Stimulated activated CD8-positive, alpha-beta memory T cell treated with anti-CD3 and anti-CD28 coated beads, Interleukin-7, amount 100 ng/mL, for 48 hours (primary cell): Measurements from ENCODE around the gene MIDN.

Experiments
- DNase-seq, 2 donors: peaks; one replicate each; pipeline ENCODE4 v3.0.0-alpha.2; 2020; ENCODE audit warnings: low read depth in 1 of 2; ENCODE audit errors: extremely low read depth in 1 of 2

MIDN gene

DNA sequence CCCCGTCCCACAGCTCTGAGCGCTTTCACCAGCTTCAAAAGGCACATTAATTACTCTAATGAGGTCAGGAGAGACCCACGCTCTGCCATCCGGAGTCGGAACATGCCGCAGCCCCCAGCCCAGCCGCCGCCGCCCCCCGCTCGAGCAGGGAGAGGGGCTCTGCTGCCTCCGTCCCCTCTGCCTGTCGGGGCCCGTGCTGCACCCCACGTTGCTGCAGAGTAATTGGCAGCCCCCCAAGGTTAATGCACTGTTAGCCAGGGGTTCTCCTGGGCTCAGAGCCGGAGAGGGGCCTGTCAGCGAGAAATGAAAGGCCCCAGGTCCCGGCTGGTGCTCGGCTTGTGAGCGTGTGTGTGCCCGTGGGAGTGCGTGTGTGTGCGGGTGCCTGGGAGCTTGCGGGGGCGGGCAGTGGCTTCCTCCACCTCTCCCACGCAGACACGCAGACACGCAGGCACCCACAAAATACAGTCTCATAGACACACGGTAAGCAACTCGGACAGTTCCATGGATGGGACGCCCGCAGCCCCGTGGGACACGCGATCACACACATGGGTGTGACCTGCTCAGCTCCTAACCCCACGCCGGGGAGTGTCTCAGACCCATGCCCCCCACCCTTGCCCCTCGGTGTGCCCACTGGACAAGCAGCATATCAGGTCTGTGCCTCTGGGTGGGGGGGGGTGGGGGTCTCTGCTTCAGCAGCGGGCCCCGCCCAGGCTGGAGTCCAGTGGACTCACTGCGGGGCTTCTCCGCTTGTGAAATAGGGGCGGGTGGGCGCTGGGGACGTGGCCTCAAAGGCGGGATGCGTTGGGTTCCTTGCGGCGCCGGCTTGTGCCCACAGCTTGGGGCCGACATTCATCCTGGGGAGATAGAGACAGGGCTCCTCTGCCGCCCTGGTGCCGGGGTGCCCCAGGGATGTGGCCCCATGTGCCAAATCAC lies 32.5 kb downstream of the MIDN start:
- no peak for DNase-seq

DNA sequence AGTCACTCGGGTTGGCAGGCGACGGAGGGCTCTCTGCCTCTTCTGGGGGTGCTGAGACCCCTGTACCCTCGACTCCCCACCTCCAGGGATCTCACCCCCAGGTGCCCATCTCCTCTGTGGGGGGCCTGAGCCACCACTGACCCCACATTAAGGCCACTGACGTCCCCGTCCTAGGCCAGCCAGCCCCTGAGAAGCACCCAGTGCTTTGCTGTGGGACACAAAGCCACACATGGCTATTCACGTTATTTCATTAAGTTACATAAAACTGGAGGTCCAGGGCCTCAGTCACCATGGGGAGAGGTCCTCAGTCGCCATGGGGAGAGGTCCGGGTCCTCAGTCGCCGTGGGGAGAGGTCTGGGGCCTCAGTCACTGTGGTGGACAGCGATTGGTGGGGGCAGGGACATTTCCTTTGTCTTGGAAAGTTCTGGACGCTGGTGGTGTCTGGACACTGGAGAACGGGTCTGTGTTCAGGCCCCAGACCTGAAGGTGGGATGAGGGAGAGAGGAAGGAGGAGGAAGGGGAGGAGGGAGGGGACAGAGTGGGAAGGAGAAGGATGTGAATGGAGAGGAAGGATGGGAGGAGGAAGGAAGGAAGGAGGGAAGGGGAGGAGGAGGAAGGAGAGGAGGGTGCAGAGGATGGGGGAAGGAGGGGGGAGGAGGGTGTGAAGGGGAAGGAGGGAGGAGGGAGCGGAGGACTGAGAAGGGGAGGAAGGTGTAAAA lies 33.3 kb downstream of the MIDN start:
- no peak for DNase-seq

DNA sequence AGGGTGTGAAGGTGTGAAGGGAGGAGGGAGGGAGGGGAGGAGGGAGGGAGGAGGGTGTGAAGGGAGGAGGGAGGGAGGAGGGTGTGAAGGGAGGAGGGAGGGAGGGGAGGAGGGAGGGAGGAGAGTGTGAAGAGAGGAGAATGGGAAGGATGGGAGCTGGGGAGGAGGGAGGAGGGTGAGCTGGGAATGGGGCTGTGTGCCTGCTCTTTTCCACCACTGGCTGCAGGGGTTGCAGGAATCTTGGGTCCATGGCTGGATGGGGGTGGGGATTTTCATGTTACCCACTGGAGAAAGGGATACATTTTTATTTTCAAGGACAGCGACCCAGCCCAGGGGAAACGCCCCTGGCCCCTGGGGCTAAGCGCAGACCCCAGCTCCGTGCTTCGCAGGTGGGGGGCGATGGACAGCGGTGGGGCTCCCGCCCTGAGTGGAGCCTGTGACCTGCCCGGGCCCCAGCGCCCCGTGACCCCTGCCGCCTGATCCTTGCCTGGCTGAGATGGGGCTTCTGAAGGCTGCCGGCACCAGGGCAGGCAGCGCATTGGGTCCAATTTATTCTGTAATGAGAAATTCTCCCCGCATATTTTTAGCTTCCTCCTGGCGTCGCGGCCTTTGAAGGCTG lies 34.3 kb downstream of the MIDN start:
- DNase-seq = no peak

DNA sequence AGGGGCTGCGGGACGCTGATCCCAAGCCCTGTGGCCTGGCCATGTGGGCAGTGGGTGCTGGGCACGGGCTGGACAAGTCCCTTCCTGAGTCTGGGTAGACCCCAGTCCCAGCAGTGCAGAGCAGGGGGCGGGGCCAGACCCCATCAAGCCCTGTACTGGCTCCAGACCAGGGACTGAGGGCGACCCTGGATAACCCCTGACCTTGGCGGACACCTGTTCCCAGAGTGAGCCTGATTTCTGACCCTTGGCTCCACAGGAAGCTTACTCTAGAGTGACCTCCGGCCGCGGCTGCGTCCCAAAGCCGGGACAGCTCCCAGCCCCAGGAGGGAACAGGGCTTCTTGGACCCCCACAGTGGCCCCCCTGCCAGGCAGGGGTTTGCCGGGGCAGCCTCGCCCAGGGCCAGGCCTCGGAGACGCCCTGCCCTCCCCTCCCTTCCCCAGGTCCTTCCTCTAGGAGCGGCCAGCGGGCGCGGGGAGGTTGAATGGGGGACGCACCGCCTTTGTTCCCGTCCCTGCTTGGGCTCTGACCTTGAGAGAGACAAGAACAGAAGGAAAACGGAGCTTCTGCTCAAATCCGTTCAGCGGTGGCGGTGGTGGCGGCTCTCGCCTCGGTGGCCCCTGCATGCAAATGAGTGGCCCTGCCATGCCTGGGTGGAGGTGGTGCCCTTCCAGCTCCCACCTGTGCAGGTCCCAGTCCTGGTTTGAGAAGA lies 35.0 kb downstream of the MIDN start:
- no peak for DNase-seq

GRCh38 chr19:1283917-1284292 lies 35.5 kb downstream of the MIDN start:
- DNase-seq = no peak

DNA sequence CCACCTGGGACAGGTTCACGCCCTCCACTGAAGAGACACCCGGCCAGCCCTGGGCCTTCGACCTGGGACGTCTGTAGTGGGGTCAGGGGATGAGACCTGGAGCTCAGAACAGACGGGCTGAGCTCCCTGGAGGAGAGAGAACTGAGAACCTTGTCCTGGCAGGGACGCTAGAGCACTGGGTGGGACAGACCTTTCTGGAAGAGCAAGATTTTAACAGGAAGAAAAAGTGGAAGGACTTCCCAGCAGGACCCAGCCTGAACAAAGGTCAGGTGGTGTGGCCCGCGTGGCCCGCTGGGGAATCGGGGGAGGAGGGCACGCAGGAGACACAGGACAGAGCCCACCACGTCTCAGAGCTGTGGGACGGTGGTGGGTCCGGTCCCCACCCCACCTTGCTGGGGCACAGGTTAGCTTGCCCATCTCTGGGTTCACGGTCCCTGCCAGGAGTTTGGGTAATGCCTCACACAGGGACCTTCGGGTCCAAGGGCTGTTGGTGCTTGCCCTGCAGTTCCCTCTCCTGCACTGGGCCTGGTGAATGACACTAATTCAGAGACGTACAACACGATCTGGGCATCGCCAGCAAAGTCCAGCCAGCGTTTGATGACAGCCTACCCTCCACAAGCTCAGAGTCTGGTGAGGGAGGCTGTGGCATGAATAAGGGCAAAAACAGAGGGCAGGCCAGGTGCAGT lies 36.1 kb downstream of the MIDN start:
- no peak for DNase-seq

- no peak for DNase-seq
These were observed 36.8 kb downstream of the MIDN start for GRCh38 chr19:1284979-1285736.

DNA sequence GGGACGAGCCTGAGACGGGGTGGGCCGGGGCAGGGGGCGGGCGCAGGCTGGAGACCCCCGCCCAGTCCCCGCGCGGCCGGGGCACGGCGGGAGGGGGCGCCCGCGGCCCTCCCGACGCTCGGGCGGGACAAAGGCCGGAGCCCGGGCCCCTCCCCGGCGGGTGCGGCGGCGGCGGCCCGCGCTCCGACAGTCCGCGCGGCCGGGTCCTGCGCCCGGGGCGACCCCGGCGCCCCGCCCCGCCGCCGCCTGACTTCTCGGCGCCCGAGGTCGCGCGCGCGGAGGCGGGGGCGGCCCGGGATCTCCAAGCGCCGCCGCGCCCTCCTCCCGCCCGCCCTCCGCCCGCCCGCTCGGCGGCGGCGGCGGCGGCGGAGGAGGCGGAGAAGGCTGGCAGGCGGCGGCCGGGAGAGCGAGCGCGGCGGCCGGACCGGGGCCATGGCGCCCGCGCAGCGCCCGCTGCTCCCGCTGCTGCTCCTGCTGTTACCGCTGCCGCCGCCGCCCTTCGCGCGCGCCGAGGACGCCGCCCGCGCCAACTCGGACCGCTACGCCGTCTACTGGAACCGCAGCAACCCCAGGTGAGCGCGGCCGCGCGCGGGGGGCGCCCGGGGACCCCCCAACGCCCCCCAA lies 37.5 kb downstream of the MIDN start, which contains the start of gene EFNA2:
Gene EFNA2, plus strand, starts transcription at position 137 of the 624 bp plus-strand sequence. Its CDS starts 296 bp downstream, at position 433.
- no peak for DNase-seq

DNA sequence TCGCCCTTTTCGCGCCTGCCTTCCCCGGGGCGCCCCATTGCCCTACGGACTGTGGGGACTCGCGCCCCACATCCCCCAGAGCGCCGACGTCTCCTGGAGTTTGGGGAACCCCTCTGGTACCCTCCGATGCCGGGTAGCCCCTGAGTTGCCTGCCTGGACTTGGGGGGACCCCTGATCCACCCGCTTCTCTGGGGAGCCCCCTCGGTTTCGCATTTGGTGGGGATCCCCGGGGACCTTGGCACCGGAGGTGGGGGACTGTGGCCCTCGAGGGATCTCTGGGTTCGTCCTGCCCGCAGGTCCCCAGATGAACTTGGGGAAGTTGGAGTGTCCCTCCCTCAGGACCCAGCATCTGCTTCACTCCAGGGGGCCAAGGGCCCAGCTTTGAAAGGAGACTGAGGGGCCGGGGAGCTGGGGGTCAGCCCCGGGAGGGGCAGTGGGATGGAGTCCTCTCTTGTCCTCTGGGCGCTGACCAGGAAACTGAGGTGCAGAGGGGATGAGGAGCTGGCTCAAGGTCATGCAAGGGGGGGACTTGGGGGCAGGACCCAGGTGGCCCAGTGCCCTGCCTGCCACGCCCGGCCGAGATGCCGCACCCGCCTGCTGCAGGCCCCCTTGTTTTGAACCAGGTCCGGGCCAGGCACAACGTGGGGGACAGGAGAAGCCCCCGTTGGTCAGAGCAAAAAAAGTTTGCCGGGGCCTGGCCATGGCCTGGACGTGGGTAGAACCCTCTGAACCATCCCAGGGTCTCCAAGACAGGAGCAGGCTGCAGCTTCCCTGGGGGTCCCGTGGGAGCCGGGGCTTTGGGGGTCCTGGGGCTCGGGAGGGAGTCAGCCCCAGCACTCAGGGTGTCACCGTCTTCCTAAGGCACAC lies 38.3 kb downstream of the MIDN start:
- no peak for DNase-seq

DNA sequence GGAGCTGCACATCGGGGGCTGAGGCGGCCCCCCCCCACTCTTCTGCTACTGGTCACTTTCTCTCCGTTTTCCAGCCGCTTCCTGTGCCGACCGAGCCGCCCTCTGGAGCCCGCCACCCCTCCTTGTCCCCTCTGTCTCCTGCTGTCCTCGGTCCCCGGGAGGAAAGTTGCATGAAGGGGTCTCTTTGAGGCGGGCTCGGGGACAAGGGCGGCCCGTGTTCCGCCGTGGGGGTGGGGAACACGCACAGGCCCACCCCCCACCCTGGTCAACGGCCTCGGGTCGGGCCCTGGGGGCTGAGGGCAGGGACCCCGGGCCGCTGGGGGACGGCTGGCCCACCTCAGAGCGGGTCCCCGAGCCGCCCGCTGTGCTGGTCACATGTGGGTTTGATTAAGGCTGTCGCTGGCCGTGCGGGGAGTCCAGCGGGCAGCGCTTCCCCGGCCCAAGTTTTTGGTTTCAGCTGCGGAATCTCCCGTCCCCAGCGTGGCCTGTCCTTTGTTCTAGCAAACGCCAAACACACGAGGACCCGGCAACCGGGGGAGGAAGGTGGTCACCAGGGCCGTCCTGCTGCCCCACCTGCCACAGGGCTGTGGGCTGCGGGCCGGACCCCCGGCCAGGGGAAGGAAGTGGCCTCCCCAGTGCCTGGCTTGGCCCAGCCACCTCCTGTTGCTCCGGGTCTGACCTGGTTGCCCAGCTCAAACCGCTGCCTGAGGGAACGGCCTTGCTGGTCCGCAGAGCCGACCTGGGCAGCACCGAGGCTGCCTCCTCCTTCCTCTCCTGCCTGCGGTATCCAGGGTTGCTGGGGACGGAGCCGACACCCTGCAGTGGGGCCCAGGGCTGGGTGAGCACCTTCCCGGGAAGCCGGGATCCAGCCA lies 39.2 kb downstream of the MIDN start:
- DNase-seq = no peak

GRCh38 chr19:1288226-1288612 lies 39.8 kb downstream of the MIDN start:
- DNase-seq = no peak

GRCh38 chr19:1288833-1289685 lies 40.7 kb downstream of the MIDN start:
- no peak for DNase-seq

DNA sequence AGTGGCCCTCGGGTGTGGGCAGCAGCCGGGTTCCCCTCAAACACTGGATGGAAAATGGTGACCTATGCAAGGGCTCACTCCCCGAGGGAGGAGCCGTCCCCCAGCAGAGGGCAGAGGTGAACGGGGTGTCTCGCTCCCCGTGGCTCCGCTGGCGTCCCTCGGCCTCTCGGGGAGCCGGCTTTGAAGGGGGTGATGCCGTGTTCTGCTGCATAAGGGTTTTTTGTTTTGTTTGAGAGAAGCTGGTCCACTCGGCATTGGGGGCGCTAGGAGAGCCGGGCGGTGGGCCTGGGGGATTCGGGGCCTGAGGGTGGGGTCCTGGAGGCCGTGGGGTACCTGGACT lies 41.3 kb downstream of the MIDN start:
- no peak for DNase-seq

- no peak for DNase-seq
These were observed 41.9 kb downstream of the MIDN start for GRCh38 chr19:1290196-1290702.

DNA sequence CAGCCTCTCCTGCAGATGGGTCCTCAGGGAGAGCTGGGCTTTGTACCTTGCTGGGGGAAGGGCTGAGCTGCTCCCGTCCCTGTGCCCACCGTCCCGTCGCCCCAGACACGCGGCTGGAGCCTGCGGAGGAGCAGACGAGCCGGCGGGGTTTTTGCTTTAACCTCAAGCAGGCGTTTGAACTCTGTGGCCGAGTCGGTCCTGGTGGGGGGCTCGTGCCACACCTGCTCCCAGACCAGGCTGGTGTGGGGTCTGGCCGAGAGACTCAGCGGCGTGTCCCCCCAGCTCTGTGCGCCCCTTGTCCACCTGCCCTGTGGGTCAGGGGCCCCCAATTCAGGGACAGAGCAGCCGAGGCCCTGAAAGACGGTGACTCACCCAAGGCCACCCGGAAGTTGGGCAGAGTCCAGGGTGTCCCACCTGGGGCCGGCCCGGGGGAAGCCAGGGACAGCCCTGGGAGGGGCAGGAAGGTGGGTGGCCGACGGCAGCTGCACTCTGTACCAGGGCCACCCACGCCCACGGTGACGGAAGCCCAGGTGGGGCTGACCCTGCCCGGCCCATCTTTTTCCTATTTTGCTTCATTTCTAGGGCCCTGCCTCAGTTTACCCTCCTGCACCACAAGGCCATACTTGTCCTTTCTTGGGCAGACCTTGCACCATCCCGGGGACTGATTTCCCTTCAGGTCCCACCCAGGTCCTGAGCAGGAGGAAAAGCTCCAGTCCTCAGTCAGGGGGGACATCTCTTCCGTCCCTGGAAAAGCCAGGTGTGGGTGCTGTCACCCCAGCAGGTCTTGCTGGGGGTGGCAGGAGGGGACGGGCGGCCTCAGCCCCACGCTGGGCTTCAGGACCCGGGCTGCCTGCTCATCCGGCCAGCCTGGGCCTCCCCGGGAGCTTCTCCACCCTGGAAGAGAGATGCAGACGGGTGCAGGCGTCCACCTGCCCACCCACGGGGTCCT lies 42.6 kb downstream of the MIDN start:
- DNase-seq = no peak
